ENCODE measurements around the gene NAA38.

Gene NAA38, protein sequence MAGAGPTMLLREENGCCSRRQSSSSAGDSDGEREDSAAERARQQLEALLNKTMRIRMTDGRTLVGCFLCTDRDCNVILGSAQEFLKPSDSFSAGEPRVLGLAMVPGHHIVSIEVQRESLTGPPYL

DNA sequence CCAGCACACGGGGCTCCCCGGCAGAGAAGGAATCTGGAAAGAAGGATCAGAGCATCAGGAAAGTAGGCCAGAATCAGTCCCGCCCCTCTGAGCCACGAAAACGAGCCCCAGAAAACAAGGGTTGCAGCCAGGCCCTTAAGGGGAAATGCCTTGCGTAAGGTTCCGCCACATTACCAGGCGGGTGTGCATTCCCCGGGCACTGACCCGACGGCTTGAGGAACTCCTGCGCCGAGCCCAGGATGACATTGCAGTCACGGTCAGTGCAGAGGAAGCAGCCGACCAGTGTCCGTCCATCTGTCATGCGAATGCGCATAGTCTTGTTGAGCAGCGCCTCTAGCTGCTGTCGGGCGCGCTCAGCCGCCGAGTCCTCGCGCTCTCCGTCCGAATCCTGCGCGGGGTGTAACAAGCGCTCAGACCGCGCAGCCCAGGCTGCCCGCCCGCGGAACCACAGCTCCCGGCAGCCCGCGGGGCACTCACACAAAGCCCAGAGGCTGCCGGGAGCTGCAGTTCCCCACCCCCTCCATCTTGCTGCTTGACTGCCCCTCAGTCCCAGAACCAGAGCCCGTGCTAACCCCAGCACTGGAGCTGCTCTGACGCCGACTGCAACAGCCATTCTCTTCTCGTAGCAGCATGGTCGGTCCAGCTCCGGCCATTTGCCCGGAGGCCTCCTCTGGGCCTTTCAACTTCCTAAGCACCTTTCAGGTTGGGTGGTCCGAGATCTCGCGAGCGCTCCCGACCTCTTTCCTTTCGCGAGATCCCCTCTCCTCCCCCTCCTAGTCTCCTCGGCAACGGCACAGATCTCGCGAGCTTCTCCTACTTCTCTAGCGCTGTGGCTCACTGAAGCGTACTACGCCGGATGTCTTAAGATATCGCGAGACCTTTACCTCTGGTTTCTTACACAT, at the start of gene NAA38:
TSS of gene NAA38 (minus strand) at position 749 of the 902 bp plus-strand sequence. CDS start at position 653, 96 bp downstream.
- DNase-seq: peak; percentile 100

- no peak for DNase-seq
Observed at GRCh38 chr17:7903154-7904103, 46.1 kb upstream of the NAA38 start.

DNA sequence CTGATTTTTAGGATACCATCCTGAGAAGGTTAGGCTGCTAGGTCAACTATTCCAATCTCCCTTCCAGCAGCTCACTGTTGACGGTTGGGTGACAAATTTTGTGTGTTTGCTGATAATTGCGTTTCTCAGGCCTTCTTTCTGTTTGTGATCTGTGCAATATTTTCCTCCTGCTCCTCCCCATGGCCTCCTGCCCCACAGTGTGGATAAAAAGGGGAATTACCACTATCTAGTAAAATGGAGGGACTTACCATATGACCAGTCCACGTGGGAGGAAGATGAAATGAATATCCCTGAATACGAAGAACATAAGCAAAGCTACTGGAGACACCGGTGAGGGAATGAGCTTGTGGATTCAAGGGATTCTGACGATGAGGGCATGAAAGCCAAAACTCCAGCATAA, 40.4 kb upstream of the NAA38 start:
- no peak for DNase-seq

- no peak for DNase-seq
Observed at GRCh38 chr17:7897090-7897489, 39.7 kb upstream of the NAA38 start.

GRCh38 chr17:7894866-7895265, 37.5 kb upstream of the NAA38 start:
- no peak for DNase-seq

GRCh38 chr17:7894226-7894625, 36.9 kb upstream of the NAA38 start:
- DNase-seq: no peak

DNA sequence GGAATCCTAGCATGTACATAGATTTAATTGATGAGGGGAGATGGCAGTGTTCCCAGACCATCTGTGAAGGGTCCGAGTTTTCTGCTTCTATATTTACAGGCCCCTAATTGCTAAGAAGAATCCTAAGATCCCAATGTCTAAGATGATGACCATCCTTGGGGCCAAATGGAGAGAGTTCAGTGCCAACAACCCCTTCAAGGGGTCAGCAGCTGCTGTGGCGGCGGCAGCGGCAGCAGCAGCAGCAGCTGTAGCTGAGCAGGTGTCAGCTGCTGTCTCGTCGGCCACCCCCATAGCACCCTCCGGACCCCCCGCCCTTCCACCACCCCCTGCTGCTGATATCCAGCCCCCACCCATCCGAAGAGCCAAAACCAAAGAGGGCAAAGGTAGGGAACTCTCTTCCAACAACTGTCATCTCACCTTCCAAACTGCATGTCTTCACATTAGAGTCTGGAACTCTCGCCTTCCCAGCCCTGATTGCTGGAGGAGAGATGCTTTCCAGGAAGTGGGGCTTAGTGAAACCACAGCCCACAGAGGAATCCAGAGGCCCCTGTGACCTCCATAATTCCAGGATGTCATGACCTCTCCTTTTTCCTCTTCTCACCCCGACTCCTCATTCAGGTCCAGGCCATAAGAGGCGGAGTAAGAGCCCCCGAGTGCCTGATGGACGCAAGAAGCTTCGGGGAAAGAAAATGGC, 36.0 kb upstream of the NAA38 start:
- no peak for DNase-seq

DNA sequence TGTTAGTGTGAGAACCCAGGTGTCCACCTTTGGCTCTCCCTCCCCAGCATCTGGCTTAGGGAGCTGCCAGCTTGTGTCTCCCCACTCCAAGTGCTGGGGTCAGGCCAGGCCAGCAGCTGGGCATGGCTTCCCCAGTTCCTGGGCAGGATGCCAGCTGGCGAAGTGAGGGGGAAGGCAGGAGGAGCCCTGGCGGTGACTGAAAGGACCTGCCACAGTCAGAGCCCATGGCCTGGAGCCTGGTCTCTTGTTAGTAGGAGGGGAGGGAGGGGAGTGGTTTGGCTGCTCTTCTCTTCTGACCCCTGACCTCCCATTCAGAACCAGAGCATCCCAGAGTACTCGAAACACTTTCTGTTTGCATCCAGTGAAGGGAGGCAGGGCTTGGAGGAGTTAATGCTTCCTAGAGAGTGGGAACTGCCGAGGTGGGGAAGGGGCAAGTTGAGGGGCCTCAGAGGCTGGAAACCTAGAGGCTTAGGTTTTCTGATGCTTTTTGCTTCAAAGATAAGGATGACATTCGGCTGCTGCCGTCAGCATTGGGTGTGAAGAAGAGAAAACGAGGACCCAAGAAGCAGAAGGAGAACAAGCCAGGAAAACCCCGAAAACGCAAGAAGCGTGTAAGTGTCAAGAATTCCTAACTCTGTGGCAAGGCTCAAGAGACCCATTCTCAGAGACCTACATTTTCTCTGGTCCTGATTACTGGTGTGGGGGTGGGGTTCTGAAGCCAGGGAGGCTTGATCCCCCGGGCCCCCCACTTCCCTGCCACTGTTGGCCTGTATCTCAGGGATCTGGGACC, 32.0 kb upstream of the NAA38 start:
- DNase-seq: peak; percentile 61

- no peak for DNase-seq
Observed at GRCh38 chr17:7888184-7888920, 31.0 kb upstream of the NAA38 start, which contains the start of gene CHD3. Gene CHD3, plus strand, starts transcription at chr17:7888789. Its CDS starts 212 bp downstream, at chr17:7889001.

DNA sequence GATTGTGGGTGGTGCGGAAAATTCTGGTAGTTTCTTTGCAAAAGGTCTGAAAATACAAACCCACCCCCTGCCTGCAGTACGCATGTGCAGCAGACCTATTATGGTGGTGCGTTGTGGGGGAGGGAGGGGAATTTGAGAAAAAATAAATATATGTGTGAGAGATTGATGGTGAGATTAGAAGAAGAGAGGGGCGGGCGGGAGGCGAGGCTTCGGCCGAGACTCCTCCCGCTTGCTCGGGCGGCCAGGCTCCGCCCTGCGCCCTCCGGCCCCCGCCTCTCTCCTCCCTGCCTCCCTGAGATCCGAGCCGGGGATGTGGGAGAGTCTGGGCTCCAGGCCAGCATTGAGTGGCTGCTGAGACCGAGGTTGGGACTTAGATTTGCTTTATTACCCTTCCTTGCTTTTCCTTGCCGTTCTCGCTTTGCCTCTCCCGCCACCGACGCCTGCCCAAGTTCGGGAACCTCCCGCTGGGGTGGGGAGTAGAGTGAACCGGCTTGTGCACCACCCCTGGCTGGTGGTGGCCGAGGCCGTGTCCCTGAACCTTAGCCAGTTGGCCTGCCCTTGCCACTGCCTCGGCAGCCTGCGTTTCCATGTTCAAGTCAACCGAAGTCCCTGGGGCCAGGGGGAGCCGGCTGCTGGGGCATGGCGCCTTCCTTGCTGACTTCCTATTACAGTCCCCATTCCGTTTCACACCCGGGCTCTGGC, 30.3 kb upstream of the NAA38 start:
- peak; percentile 97 for DNase-seq

DNA sequence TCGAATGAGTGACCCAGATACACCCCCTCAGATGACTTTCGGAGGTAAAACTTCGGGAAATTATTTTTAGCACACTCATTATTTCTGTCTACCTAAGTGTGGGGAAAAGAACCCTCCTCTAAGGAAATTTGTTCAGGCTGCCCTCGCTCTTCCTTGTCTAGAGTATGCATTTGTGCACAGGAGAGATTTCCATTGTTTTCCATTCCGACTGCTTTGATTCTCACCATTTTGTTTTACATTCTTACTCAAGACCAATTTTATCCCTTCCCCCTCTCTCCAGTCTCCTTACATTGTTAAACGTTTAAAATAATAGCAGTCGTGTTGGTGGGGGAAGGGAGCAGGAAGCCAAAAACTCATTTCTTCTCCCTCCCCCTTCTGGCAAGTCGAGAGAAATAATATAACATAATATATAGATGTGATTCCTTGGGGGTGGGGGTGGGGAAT, 29.7 kb upstream of the NAA38 start:
- no peak for DNase-seq

DNA sequence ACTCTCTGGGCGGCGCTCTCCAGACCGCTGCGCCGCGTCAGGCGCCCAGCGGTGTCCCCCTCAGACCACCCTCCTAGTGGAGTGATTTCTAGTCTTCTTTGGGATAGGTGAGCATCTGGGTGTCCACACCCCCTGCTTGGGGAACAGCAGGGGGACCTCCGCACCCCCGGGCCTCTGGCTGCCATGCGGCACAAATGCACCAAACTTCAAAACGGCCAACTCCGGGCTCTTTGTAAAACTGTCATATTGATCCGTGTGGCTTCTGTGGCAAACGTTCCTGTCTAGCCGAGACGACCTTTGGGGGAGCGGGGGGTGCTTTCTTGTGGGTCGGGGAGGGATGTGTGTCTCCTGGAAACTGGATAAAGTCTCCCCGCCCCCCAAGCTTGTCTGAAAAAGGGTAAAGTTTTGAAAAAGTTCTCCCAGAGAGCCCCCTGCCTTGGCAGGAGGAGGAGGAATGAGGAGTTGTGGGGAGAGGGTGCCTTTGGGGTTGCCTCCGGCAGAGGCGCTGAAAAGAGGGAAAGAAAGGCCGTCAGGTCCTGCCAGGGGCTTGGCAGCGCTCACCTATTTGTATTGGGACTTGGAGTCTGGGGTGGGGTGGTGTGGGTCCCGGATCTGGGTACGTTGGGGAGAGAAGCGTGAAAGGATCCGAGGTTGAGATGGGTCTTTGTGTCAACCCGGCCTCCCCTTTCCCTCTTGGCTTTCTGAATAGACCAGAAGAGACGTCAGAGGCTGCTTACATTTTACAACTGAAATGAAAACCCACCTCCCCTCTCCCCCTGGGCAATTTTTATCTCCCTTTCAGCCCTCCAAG, 29.1 kb upstream of the NAA38 start:
- no peak for DNase-seq

DNA sequence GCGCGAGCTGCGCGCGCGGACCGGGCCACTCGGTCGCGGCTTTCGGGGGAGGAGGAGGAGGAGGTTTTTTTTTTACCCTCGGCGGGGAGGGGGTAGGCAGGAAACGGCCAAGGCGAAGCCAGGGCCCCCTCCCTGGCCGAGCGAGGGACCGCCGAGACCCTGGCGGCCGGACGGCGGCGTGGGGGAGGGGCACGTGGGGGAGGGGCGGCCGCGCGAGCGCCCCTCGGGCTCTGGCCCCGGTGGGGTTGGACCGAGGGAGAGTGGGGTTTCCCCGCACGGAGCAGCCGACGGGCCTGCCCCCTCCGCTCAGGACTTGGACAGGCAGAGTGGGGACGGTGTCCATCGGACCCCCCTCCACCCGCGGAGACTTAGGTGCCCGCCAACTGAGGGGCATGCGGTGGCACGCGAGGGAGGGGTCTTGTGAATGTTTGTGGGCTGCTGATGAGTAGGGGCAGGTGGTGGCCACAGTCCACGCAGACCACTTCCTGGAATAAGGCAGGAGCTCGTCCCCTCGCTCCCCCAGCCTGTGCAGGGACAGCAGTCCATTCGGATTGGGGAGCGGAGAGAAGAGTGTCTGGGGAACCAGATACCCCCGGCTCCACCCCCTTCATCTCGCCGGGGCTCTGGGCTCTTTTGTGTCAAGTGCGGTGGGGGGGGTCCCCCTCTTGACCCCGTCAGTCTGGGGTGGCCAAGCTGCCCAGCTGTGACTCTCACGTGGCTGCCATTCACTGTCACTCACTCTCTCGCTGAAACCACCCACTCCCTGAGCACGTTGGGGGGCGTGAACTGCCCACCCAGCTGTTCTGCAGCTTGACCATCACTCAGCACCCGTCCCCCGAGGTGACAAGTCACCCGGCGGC, 28.2 kb upstream of the NAA38 start:
- no peak for DNase-seq

DNA sequence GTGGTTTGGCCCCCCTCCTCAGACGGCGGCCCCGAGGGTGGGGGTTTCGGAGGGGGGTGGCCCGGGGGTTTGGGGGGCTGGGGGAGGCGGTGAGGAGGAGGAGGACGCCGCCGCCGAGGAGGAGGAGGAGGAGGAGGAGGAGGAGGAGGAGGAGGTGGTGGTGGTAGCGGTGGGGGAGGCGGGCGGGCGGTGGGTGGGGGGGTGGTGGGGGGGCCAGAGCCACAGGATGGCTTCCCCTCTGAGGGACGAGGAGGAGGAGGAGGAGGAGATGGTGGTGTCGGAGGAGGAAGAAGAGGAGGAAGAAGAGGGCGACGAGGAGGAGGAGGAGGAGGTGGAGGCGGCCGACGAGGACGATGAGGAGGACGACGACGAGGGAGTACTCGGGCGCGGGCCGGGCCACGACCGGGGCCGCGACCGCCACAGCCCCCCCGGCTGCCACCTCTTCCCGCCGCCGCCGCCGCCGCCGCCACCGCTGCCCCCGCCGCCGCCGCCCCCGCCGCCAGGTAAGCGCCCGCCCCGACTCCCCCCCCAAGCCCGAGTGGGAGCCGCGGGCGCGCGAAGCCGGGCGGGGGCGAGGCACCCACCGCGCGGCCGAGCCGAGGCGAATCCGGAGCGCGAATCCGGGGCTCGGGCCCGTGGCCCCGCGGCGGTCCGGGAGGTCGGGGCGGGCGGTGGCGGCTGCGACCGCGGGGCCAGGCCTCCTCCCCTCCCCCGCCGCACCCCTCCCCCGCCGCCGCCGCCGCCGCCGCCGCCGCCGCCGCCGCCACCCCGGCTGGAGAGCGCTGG, 27.4 kb upstream of the NAA38 start:
- no peak for DNase-seq

GRCh38 chr17:7883781-7884386, 26.5 kb upstream of the NAA38 start:
- DNase-seq: no peak

DNA sequence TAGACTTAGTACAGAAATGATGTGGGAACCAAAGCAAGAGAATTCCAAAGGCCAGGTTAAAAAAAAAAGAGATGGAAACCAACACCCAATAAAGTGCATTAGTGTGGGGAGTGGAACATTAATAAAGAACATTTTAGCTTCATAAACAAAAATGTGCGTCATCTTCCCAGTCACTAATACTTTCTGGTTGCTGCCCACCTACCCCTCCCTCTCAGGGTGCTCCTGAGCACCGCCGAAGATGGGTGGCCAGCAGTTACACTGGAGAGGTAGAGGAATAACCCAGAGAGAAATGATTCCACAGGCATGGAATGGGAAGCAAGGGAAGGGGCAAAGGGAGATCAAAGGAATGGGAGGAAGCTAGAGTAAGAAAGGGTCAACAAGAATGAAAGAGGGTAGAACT, 25.3 kb upstream of the NAA38 start:
- DNase-seq: no peak

DNA sequence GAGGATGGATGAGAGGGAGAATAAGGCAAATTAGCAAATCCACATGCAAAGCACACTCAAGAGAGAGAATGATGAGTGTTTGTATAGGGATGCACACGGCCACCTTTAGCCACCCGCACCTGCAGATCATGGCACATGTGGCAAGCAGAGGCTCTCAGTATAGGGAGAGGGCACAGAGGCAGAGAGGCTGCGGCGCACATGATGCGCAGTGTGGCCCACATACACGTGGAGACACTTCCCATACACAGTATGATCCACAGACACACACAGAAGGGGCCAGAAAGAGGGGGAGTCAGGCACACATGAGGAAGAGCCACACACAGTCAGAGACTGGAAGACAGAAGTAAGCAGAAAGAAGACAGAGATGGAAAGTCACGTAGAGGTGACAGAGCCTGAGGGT, 24.7 kb upstream of the NAA38 start:
- DNase-seq: no peak
